Liver (tissue), 3 donors: Measurements from ENCODE around the gene MDM2.

Experiments
- CTCF ChIP-seq: fragments of 150-350 bp; IDR thresholded peaks from 2 replicates; pipeline ENCODE4 v1.5.1; 2017; ENCODE audit warnings: improper control_type of control experiment, low read depth, low read length; ENCODE audit not compliant: missing input control
- EGR1 ChIP-seq, 2 donors: IDR thresholded peaks; 2 replicates each; pipeline ENCODE4 v1.6.1; 2016 to 2018; ENCODE audit warnings: antibody characterized with exemption in 2 of 2, low read depth in 2 of 2
- GABPA ChIP-seq, 2 donors: IDR thresholded peaks in 1 of 2; conservative IDR thresholded peaks in 1 of 2; 2 replicates each; pipeline ENCODE4 v1.6.1; 2016; ENCODE audit warnings: antibody characterized with exemption in 2 of 2, mild to moderate bottlenecking in 1 of 2, moderate library complexity in 1 of 2
- JUND ChIP-seq, 2 donors: IDR thresholded peaks; 2 replicates each; pipeline ENCODE4 v1.6.1; 2016; ENCODE audit warnings: antibody characterized with exemption in 2 of 2
- MAX ChIP-seq: IDR thresholded peaks from 2 replicates; pipeline ENCODE4 v1.6.1; 2016; ENCODE audit warnings: antibody characterized with exemption
- RAD21 ChIP-seq, 2 donors: IDR thresholded peaks; 2 replicates each; pipeline ENCODE4 v1.6.1; 2016; ENCODE audit warnings: antibody characterized with exemption in 2 of 2, mild to moderate bottlenecking in 2 of 2
- YY1 ChIP-seq: IDR thresholded peaks from 2 replicates; pipeline ENCODE4 v1.6.1; 2016; ENCODE audit warnings: antibody characterized with exemption, mild to moderate bottlenecking
- donor health status: healthy.
- donor health status: healthy.

- TF ChIP-seq YY1 = no peak
- TF ChIP-seq JUND (IDR thresholded peaks at IDR 0.05) = no peak
- TF ChIP-seq CTCF = no peak
- TF ChIP-seq MAX = no peak
- no peak for TF ChIP-seq GABPA (IDR thresholded peaks at IDR 0.05 in 1 of 2, conservative IDR thresholded peaks at IDR 0.05 in 1 of 2)
- TF ChIP-seq EGR1 (IDR thresholded peaks at IDR 0.05; ENCODE audit: low read depth in 2 of 2) = no peak
- TF ChIP-seq RAD21 (IDR thresholded peaks at IDR 0.05) = no peak
Observed at GRCh38 chr12:68893201-68893600, 85.2 kb downstream of the MDM2 start.
